ENCODE results near the gene IGF2BP3. TPM values are rescaled to one million over a fixed set of nuclear protein-coding genes. Genes with fewer than 3 reads are reported as not detected.

The IGF2BP3 gene
- total and polyA plus RNA-seq, 2 donors (not counting 3 experiments of a cell fraction or from before 2014, with no cell fraction given): 41.2 to 111 TPM

DNA sequence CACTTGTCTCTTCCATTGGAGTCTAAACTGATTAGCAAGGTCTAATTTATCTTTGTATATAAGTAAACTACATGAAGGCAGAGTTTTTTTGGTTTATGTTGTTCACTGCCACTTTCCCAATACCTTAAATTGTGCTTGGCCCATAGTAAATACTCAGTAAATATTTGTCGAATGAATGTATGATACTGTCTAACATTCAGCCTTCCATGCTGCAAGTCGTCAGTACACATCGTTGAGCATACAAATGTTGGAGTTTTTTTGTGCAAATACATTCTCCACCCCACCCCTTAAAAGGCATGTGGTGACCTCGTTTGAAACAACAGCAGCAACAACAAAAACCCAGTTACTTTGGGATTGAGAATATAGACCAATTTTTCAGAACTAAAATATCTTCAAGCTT is 17.4 kb upstream of the IGF2BP3 start:
- dilution Hi-C loops (cut with MboI; ENCODE audit: extremely low pct_ligation_motif_present, low sequenced_read_pairs): no loop called here
- no peak for TF ChIP-seq EZH2 (IDR thresholded peaks at IDR 0.05; ENCODE audit: borderline replicate concordance, low read depth, low read length, severe bottlenecking)
- no peak for TF ChIP-seq JUN (IDR thresholded peaks at IDR 0.05; ENCODE audit: borderline replicate concordance, insufficient read depth, insufficient read length, low read depth)
- no peak for TF ChIP-seq CTCF (IDR thresholded peaks at IDR 0.05; ENCODE audit: extremely low read depth in 1 of 2, insufficient read depth in 1 of 2, low read depth in 1 of 2, low read length in 2 of 2)
- TF ChIP-seq, protein P1, sequence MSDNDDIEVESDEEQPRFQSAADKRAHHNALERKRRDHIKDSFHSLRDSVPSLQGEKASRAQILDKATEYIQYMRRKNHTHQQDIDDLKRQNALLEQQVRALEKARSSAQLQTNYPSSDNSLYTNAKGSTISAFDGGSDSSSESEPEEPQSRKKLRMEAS (IDR thresholded peaks at IDR 0.05; ENCODE audit: insufficient read depth, insufficient read length): no peak
- no peak for TF ChIP-seq POLR2A (IDR thresholded peaks at IDR 0.05; ENCODE audit: low read depth, low read length)
- TF ChIP-seq POLR2AphosphoS5 (IDR thresholded peaks at IDR 0.05; ENCODE audit: insufficient read depth, low read depth, low read length): no peak
- TF ChIP-seq FOS (IDR thresholded peaks at IDR 0.05; ENCODE audit: borderline replicate concordance, insufficient read depth, low read length): no peak
- TF ChIP-seq MYC (IDR thresholded peaks at IDR 0.05; ENCODE audit: low read depth, low read length): no peak
- no peak for TF ChIP-seq GATA2 (IDR thresholded peaks at IDR 0.05; ENCODE audit: insufficient read depth, insufficient read length, low read depth, low read length)
- ChIA-PET POLR2A (no interaction called here), CTCF (no interaction called here)
- Histone ChIP-seq H3K9me3 (replicated peaks; ENCODE audit: control insufficient read depth, insufficient read depth, low read length) (no peaks in the 10 kb centered on the region), H4K20me1 (replicated peaks; ENCODE audit: control insufficient read depth, extremely low read depth, insufficient read depth, low read length) (no peaks in the 10 kb centered on the region), H3K4me1 (ENCODE audit: control insufficient read depth, extremely low read depth, insufficient read depth, low read length) (peaks cover 2% of the 10 kb centered on the region), H3K27me3 (ENCODE audit: control insufficient read depth in 2 of 2, insufficient read depth in 2 of 2, low read length in 2 of 2) (peaks cover 0 to 5% of the 10 kb centered on the region in 2 experiments), H2AFZ (ENCODE audit: low read depth, low read length) (no peak overlapping the region), H3K36me3 (ENCODE audit: control insufficient read depth in 2 of 2, extremely low read depth in 1 of 2, insufficient read depth in 2 of 2, low read length in 2 of 2) (no peaks in the 10 kb centered on the region), H3K4me3 (replicated peaks in 1 of 3; ENCODE audit: insufficient read depth in 1 of 3, low read depth in 1 of 3, low read length in 3 of 3) (no peak overlapping the region), H3K27ac (ENCODE audit: insufficient read depth, low read depth, low read length) (no peak overlapping the region), H3K9me1 (replicated peaks; ENCODE audit: control insufficient read depth, extremely low read depth, insufficient read depth, low read length) (no peaks in the 10 kb centered on the region), H3K4me2 (ENCODE audit: insufficient read depth, low read length) (no peak overlapping the region), H3K79me2 (ENCODE audit: control insufficient read depth, insufficient read depth, low read length) (no peaks in the 10 kb centered on the region), H3K9ac (replicated peaks; ENCODE audit: extremely low read depth, insufficient read depth, low read length) (no peak overlapping the region)
- DNase-seq (ENCODE audit: low read depth, low spot score): no peak
- intact Hi-C loops (cut with micrococcal nuclease): no loop called here
- FAIRE-seq: no peak
- BruUV-seq (replicated peaks): no TSS peak

All from endothelial cell of umbilical vein (primary cell).